MM.1S (cell line): Measurements from ENCODE around the gene KHDRBS2.

ENCODE experiments used
- EZH2 ChIP-seq: fragments of 300-600 bp; sonication (generic); optimal IDR thresholded peaks from 2 replicates; pipeline ENCODE3; 2017; ENCODE audit warnings: low read depth, mild to moderate bottlenecking, antibody characterized with exemption, low read length, mixed read lengths
- EZH2phosphoT487 ChIP-seq: fragments of 300-600 bp; sonication (generic); IDR thresholded peaks from 2 replicates; pipeline ENCODE4 v1.6.1; 2018; ENCODE audit warnings: antibody characterized with exemption, low read length
- TF ChIP-seq, protein P1 (sequence below): fragments of 300-600 bp; sonication (generic); IDR thresholded peaks from 2 replicates; pipeline ENCODE4 v1.5.1; 2016; ENCODE audit warnings: antibody characterized with exemption, low read length, mixed read lengths

DNA sequence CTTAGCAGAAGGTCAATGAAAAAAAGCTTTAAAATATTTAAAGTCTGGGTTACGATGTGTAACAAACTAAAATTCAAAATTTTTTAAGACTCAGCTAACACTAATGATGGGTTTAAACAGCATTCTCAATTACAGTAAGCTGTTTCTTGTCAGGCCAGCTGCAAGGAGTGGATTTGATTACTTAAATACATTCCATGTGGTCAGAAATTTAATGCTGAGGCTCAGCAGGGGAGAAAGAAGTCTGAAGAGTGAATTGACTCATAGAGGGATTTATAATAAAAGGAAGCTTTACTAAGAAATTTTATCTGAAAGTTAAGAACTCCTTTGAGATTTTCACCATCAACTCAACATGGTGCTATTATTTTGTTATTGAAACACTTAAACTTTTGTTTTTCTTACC is 398.6 kb downstream of the KHDRBS2 start:
- TF ChIP-seq, protein P1, sequence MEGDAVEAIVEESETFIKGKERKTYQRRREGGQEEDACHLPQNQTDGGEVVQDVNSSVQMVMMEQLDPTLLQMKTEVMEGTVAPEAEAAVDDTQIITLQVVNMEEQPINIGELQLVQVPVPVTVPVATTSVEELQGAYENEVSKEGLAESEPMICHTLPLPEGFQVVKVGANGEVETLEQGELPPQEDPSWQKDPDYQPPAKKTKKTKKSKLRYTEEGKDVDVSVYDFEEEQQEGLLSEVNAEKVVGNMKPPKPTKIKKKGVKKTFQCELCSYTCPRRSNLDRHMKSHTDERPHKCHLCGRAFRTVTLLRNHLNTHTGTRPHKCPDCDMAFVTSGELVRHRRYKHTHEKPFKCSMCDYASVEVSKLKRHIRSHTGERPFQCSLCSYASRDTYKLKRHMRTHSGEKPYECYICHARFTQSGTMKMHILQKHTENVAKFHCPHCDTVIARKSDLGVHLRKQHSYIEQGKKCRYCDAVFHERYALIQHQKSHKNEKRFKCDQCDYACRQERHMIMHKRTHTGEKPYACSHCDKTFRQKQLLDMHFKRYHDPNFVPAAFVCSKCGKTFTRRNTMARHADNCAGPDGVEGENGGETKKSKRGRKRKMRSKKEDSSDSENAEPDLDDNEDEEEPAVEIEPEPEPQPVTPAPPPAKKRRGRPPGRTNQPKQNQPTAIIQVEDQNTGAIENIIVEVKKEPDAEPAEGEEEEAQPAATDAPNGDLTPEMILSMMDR, result no peak
- TF ChIP-seq EZH2, result no peak
- TF ChIP-seq EZH2phosphoT487, result no peak
